Ovary (tissue), 9 donors: ENCODE data around the gene CHMP5. TPM values are rescaled to one million over a fixed set of nuclear protein-coding genes. Genes with fewer than 3 reads are reported as not detected.

Experiments
- DNase-seq, 5 donors: peaks; one replicate each; pipeline ENCODE4 v3.0.0-alpha.2; 2019 to 2020
- H3K27ac ChIP-seq, 2 donors: fragments of 200-600 bp; one replicate each; pipeline versions ENCODE4 v1.5.1 to v1.8.0; 2019 to 2022
- H3K27me3 ChIP-seq: fragments of 200-600 bp; one replicate; pipeline ENCODE4 v1.8.0; 2022
- H3K36me3 ChIP-seq: fragments of 200-600 bp; sonication (generic); one replicate; pipeline ENCODE4 v1.5.1; 2019
- H3K4me1 ChIP-seq: one replicate; pipeline ENCODE4 v1.8.1; 2013; ENCODE audit warnings: mild to moderate bottlenecking, moderate library complexity; ENCODE audit not compliant: insufficient read depth
- H3K4me3 ChIP-seq: fragments of 200-600 bp; sonication (generic); one replicate; pipeline ENCODE4 v1.5.1; 2017
- H3K9me3 ChIP-seq, 2 donors: fragments of 200-600 bp in 1 of 2; sonication (generic) in 1 of 2; one replicate each; pipeline versions ENCODE4 v1.5.1 to v1.8.1; 2013 to 2019; ENCODE audit warnings: mild to moderate bottlenecking in 1 of 2, moderate library complexity in 1 of 2
- CTCF ChIP-seq, 3 donors: fragments of 450-650 bp in 2 of 3; fragments of 200-600 bp in 1 of 3; IDR thresholded peaks; one replicate each; pipeline versions ENCODE4 v1.5.1 to v1.8.0; 2016 to 2022; ENCODE audit warnings: antibody characterized with exemption in 3 of 3, mild to moderate bottlenecking in 1 of 3
- EP300 ChIP-seq: sonication (generic); formaldehyde crosslinking; IDR thresholded peaks from one replicate; pipeline ENCODE4 v1.6.1; 2017; ENCODE audit warnings: antibody characterized with exemption
- POLR2A ChIP-seq: fragments of 450-650 bp; IDR thresholded peaks from one replicate; pipeline ENCODE4 v1.6.1; 2017; ENCODE audit warnings: antibody characterized with exemption, mild to moderate bottlenecking, moderate library complexity
- WGBS, 3 donors: extraction: QIAGEN DNeasy Blood & Tissue Kit in 1 of 3; methylation state at CpG; one replicate each; pipeline versions ENCODE4 v1.1.5 to v1.1.7; 2013 to 2017; 5-methylcytosine and 5-hydroxymethylcytosine counted together
- intact Hi-C, 4 donors: fragments of 100-400 bp; cut with DNase I; formaldehyde crosslinking; loops; one replicate each; pipeline versions ENCODE4 v1.11.0 to v1.15.1; 2022 to 2023
- polyA plus RNA-seq, 2 donors: library from polyadenylated mRNA; stranded (reverse); fragments of 200-250 nt in 1 of 2; fragments of 350-450 nt in 1 of 2; fragmentation: Illumina TruSeq in 1 of 2; extraction: RNeasy Lipid Tissue Mini Kit (QIAGEN cat#74804) in 1 of 2; gene quantifications; one replicate each; pipeline ENCODE4 v1.2.3, GENCODE V29; 2013 to 2014
- total RNA-seq, 7 donors: library from RNA; depleted of rRNA in 2 of 7; stranded (reverse); fragments of >200 nt in 2 of 7; fragmentation: NEBNext Ultra II Directional in 3 of 7; extraction: Animal tissue kit (Norgen Biotek cat#: 25700) in 3 of 7; gene quantifications; one replicate each; pipeline versions ENCODE4 v1.1.0 to v1.2.4, GENCODE V29; 2016 to 2023
- donor health status: DM: no; HTN: no; CAD: no; lungs with moderate emphysema.
- donor health status: DM: no; HTN: no; CAD: no.
- donor health status: Bipolar disorder and iron deficiency.
- donor health status: DM: yes; HTN: yes; CAD: no.
- donor health status: DM: no; HTN: no; CAD: no.
- donor health status: DM: yes; HTN: yes; CAD: no.

The CHMP5 gene
- total and polyA plus RNA-seq, 9 donors = 39.7 to 66.5 (median 52.9) TPM

GRCh38 chr9:33256236-33256635, 8.6 kb upstream of the CHMP5 start:
- no peaks in the 10 kb centered on the region for H3K27me3 ChIP-seq
- intact Hi-C loops = no loop called here
- 83 to 92% (median 88%) methylated on average over 2 of the region's 2 CpGs for WGBS, 3 donors
- H3K36me3 ChIP-seq = no peaks in the 10 kb centered on the region
- H3K9me3 ChIP-seq = no peaks in the 10 kb centered on the region
- no peak overlapping the region for H3K4me3 ChIP-seq
- TF ChIP-seq EP300 (no peak), POLR2A (no peak), CTCF (IDR thresholded peaks at IDR 0.05) (no peak)
- no peak for DNase-seq
- H3K27ac ChIP-seq = no peak overlapping the region
- H3K4me1 ChIP-seq = no peaks in the 10 kb centered on the region

- H3K36me3 ChIP-seq = no peaks in the 10 kb centered on the region
These were observed 7.6 kb upstream of the CHMP5 start for GRCh38 chr9:33257276-33257675.

GRCh38 chr9:33260372-33260771, 4.5 kb upstream of the CHMP5 start:
- H3K4me1 ChIP-seq = peaks cover 3% of the 10 kb centered on the region
- no peaks in the 10 kb centered on the region for H3K27me3 ChIP-seq
- intact Hi-C loops = no loop called here
- H3K9me3 ChIP-seq = no peaks in the 10 kb centered on the region
- WGBS, 3 donors = 88 to 91% (median 90%) methylated on average over 1 of the region's 1 CpG
- H3K4me3 ChIP-seq = no peak overlapping the region
- no peak overlapping the region for H3K27ac ChIP-seq
- TF ChIP-seq EP300 (no peak), POLR2A (no peak), CTCF (IDR thresholded peaks at IDR 0.05) (no peak)
- DNase-seq = no peak
- no peaks in the 10 kb centered on the region for H3K36me3 ChIP-seq

More at GRCh38 chr9:33257276-33257675, 7.6 kb upstream of the CHMP5 start:
- Histone ChIP-seq H3K9me3 (no peaks in the 10 kb centered on the region), H3K4me3 (no peak overlapping the region), H3K4me1 (no peaks in the 10 kb centered on the region), H3K27me3 (no peaks in the 10 kb centered on the region), H3K27ac (no peak overlapping the region)
- no peak for TF ChIP-seq EP300
- TF ChIP-seq POLR2A = no peak
- TF ChIP-seq CTCF (IDR thresholded peaks at IDR 0.05) = no peak
- no peak for DNase-seq
- intact Hi-C loops = no loop called here
- WGBS, 3 donors = 87 to 90% (median 89%) methylated on average over 4 of the region's 4 CpGs

- H3K4me1 ChIP-seq = peaks cover 11% of the 10 kb centered on the region
- peak overlapping the region; percentile 72 for H3K4me3 ChIP-seq
- WGBS, 3 donors = 6 to 7% (median 7%) methylated on average over 25 of the region's 25 CpGs
- no peaks in the 10 kb centered on the region for H3K9me3 ChIP-seq
- TF ChIP-seq POLR2A (no peak), CTCF (IDR thresholded peaks at IDR 0.05) (no peak), EP300 (no peak)
- peak in 4 of 5 donors; percentile 26 to 49 (median 40) for DNase-seq
- H3K27ac ChIP-seq = no peak overlapping the region
- no peaks in the 10 kb centered on the region for H3K27me3 ChIP-seq
- intact Hi-C loops = no loop called here
- H3K36me3 ChIP-seq = no peaks in the 10 kb centered on the region
These were observed 1.5 kb upstream of the CHMP5 start for GRCh38 chr9:33263131-33264002.
